Measurements from ENCODE around the gene EDIL3.
"Not testable (repeated sequence)": the region's sequence is repeated elsewhere in the genome, so short reads cannot be mapped to it uniquely, and the experiment has no call there.

EDIL3 gene

DNA sequence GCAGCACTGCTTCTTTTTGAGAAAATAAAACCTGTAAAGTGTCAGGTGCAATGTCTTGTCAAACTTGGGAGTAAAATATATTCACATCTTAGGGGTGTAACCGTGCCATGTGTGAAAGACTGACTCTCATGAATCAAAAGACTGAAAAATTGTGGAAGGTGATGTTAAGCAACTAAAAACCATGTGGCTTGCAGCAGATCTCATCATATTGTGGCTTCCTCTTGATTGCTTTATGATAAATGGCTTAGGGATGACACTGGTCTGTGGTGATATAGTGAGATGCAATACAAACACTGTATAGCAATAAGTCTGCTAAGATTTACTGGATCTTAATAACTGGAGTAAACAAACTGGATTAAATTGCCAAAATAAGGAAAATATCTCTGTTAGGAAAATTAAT is 321.6 kb downstream of the EDIL3 start:
- DNase-seq (ENCODE audit: low read depth) = no peak

DNA sequence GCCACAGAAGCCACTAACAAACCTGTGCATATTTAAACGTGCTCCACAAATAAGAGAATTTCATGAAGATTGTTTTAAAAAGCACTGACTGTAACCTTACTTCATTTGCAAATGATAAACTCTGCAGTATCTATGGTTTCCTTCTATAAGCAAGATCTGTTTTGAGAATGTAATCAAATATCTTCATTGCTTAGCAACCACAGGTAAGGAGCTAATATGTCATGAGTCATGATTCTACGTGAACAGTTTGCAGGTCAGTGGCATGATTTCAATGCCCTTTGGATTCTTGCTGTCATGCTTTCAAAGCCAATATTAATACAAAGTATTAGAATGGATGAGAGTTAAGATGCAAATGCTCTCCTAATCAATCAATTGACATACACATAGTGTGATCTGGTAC is 325.0 kb downstream of the EDIL3 start:
- DNase-seq (ENCODE audit: low read depth) = no peak

DNA sequence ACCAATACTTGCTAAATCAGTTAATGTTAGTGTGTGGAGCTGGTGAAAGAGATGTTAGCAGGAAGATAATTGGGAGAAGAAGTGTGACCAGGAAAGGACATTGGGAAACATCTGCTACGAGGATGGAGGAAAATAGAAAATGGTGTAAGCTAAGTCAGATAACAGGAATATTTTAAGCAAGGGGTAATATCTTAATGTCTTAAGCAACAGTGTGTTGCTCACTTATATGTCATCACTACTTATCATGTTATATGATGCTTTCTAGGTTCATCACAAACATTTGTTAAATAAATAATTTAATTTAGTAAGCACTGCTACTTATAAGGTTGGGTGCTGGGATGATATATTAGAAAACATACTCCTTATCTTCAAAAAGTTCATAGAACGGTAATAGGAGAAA is 326.1 kb downstream of the EDIL3 start:
- no peak for DNase-seq (ENCODE audit: low read depth)

DNA sequence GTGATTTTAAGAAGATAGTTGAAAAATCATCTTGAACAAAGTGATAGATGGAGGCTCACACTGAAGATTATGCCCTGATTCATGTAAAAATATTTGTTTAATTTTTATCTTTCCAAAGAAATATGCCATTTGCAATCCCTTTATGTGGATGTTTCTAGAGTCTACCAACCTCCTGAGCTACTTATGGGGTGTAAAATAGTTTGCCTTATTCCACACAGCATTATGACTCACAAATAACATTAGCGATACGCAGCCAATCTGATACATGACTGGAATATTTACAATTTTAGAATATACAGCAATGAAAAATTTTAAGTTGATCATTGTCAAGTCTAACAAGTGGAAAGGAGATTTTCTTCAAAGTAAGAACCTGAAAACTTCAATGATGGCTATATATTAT is 327.5 kb downstream of the EDIL3 start:
- no peak for DNase-seq (ENCODE audit: low read depth)

DNA sequence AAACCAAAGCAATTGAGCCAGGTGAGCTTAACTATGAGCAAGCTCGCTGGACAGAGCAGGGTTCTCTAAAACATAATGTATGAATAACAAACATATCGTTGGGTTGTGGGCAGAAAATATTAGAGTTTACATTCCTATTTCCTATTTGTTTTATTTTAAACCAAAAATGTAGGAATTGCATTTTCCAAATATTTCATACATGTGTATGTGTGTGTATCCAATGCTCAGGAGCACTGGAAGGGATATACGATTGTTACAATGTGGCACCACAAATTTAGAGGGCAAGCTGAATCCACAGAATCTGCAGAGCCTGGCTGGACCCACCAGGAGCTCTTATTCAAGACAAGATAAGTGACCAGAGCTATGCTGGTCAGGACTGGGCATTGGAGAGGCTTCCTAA is 338.7 kb downstream of the EDIL3 start:
- no peak for DNase-seq (ENCODE audit: low read depth)

DNA sequence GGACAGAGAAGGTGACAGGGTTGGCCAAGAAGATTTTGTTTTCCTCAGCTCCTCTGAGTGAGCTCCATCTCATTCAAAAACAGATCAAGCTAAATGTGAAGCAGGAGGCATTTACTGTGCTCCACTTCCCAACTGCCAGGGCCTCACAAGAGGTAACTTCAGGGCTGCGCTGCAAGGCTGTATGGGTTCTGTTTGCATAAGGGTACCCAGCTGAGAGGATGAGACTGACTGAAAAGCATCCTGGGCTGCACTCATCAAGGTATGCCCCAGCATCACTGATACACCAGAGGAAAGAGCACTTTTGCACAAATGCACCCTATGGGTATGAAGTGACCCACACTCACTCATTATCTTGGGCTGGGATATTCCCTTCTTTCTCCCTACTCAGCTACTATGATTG is 347.8 kb downstream of the EDIL3 start:
- DNase-seq (ENCODE audit: low read depth) = no peak

DNA sequence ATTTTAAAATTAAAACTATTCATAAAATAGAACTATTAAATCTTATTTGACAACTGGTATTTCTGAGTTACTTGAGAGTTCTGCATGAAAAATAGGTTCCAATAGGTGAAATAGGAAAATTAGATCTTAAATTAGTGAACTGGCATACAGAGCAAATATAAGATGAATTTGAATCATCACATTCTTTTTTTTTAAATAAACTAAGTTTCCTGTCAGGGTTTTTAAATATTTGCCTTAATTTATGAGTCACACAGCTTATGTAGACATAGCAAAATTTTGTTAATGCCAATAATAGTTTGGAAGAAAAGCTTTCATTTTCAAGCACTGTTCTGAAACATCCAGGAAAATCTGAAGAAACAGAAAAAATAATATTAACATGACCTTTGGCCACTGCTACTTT is 352.4 kb downstream of the EDIL3 start:
- no peak for DNase-seq (ENCODE audit: low read depth)

DNA sequence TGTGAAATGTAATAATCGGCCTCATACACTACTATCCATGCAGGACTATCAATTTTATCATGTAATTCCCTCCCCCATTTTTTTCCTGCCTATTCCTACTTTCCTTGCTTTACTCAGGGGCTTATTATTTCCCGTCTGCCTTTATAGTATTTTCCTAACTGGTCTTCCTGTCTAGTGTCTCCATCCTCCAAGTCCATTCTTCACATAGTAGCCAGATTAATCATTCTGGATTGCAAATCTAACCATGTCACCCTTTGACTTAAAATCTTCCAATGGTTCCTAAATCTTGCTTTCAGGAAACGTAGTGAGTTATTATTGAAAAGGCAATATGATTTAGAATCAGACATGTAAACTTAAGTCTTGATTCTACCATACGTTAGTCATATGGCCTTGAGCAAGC is 356.6 kb downstream of the EDIL3 start:
- DNase-seq (ENCODE audit: low read depth) = no peak

DNA sequence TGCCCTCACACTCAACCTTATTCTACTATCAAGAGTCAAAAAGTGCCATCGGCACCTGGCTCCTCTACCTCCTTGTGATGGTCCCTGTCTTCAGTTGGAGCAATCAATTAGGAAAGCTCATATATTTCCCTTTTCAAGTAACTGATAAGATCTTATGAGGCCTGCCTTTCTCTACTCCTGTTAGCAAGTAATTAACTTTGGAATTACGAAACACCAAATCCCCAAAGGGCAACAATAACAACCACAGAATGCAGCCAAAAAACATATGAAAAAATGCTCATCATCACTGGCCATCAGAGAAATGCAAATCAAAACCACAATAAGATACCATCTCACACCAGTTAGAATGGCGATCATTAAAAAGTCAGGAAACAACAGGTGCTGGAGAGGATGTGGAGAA is 366.2 kb downstream of the EDIL3 start:
- not testable (repeated sequence) for DNase-seq (ENCODE audit: low read depth)

DNA sequence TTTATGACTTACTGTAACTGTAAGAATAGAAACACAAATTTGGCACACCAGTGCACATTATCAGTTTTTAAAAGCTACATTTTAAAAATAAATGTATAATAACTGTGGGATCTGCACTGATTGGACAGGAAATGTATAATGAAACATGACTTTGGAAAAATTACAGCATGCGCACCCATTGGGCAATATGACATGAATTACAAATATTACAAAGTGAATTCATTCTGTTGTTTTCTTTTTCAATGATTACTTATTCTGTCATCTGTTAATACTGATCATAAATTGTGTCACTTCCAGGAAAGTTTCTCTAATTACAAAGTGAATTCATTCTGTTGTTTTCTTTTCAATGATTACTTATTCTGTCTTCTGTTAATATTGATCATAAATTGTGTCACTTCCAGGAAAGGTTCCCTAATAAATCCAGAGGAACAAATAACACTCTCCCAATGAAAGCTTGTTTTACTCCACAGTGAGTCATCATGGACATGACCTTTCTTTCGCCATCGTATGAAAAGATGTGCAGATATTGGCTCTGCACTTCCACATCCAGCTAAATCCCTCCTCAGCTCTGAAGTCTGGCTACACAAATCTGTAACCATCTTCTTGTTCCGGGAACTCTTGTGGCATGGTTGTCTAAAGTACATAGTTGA is 367.0 kb downstream of the EDIL3 start:
- DNase-seq (ENCODE audit: low read depth) = no peak

DNA sequence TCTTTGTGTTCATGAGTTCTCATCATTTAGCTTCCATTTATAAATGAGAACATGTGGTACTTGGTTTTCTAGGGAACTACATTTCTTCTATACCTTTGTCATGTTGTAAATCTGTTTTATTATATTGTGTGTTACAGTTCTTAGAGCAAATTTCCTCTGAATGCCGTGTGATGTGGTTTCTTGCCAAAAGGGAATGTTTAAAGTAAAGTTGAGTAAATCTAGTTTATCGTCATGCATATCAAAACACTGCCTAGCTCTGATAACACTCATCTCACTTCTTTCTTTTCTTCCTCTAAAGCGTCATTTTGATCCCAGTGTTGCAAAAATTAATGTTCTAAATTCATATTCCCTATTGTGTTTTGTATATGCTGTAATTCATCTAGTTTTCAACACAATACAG is 368.6 kb downstream of the EDIL3 start:
- DNase-seq (ENCODE audit: low read depth) = no peak

DNA sequence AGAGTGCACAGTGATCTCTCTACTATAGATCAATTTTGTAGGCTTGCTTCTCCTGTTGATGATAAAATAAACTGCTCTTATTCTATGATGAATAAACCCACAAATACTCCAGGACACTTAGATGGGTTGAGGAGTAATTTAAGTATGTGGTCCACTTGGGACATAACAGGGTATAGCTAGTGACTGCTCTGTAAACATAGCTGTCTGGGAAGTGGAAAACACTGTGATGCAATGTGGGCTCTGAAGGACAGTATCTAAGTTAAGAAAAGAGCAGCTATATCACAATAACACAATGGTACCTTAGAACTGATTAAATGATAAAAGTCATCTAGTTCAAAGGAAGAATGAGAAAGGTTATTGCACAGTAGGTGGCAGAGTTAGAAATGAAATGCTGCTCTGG is 369.7 kb downstream of the EDIL3 start:
- DNase-seq (ENCODE audit: low read depth) = no peak

DNA sequence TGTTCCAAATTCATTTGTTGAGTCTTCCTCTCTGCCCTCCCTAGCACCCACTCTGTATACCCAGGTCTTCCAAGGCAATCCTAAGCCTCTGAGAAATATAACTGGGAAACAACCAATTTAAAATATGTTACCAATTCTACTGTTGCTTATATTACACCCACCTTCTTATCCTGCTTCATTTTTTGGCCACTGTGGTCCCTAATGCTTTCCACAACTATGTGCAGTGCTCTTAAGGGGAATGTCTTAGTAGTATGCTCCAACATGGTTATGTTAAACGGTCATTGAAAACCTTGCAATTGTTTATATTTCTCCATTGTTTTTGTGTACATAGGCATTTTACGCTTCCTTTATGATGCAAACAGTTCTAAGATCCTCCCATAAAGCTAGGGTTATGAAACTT is 390.9 kb downstream of the EDIL3 start:
- DNase-seq (ENCODE audit: low read depth) = no peak

DNA sequence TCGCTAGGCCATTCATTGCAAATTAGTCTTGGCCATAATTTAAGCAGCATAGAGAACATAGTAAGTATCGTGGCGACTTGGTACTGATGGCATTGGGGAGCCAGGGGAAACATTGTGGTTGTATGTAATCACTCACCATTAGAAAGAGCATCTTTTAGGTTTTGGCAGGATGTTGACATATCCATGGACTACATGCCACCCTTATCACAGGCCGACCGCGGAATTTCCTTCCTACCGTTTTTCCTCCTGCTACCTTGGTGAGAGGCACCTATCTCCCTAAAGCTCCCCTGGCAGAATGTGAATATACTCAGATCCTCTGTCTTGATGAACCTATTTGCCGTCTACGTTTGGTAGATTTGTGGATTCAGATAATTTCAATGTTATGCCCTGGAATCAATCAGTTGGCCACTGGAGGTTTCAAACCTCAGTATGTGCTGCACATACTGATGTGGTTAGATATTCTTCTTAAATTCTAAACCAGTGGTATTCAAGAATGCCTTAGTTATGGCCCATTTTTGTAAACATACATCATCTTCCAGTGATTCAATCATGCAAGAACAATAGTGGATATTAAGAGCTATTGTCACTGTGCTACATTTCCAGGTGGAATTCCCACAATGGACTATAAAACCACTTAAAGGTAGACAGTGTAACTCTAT is 393.0 kb downstream of the EDIL3 start:
- DNase-seq (ENCODE audit: low read depth) = no peak

DNA sequence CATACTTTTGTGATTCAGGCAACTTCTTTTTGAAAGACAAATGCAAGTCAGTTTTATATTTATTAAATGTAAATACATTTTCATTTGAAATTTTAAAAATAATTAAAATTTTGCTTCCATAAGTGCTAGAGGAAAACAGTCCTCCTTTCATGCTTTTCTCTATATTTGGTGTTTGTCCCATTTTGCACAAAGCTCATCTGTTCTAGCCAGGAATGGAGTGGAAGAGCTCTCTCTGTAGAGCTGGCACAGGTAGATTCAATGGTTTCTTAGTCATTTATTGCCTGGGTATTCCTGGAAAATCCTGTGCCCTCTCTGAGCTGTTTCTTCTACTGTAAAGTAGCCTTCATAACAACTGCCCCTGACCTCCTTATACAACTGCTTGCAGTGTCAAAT is 396.4 kb downstream of the EDIL3 start:
- no peak for DNase-seq (ENCODE audit: low read depth)

DNA sequence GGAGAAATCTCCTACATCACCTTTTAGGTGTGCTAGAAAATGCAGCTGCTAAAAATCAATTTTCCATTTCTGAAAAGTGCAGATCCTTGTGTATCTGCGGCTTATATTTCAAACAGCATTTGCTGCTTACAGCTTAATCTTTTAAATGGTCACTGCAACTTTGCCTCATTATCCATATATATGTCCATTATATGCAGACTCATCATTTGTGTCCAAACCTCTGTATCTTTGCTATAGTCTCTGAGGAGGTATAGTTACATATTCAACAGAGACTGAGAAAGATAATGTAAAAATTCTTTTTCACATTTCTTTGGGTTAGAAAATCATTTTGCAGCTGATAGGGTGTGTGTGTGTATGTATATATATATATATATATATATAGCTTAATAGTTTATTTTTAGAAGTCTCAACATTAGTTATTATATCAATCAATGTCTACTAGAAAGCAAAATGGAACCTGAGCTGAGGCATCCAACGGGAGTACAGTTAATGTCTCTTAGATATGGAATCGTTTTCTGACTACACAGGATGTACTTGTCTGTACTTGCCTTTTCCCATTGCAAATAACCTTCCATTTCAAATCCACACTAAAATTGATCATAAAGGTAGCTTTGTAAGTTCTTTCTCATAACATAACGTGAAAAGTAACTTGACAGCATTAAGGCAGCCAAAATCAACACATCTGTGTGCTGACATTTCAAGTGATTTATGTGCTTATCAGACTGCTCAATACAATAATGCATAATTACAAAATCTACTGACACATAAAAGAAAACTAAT is 397.0 kb downstream of the EDIL3 start:
- DNase-seq (ENCODE audit: low read depth) = no peak

DNA sequence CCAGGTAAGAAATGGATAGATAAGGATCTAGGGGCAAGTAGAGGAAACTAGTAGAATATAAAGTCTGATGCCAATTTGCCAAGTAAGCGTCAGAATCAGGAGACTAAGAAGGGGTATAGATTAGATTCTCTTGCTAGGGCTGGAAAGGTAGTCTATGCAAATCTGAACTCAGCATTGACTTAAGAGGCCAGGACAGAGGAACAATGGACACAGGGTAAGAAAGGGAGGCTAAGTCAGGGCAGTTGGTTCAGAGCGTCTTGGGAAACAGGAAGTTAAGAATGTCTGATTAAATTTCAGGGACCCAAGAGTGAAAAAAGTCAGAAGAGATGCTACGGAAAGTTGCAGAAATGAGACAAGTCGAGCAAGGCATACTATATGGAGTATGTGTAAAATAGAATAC is 400.8 kb downstream of the EDIL3 start:
- DNase-seq (ENCODE audit: low read depth) = no peak

DNA sequence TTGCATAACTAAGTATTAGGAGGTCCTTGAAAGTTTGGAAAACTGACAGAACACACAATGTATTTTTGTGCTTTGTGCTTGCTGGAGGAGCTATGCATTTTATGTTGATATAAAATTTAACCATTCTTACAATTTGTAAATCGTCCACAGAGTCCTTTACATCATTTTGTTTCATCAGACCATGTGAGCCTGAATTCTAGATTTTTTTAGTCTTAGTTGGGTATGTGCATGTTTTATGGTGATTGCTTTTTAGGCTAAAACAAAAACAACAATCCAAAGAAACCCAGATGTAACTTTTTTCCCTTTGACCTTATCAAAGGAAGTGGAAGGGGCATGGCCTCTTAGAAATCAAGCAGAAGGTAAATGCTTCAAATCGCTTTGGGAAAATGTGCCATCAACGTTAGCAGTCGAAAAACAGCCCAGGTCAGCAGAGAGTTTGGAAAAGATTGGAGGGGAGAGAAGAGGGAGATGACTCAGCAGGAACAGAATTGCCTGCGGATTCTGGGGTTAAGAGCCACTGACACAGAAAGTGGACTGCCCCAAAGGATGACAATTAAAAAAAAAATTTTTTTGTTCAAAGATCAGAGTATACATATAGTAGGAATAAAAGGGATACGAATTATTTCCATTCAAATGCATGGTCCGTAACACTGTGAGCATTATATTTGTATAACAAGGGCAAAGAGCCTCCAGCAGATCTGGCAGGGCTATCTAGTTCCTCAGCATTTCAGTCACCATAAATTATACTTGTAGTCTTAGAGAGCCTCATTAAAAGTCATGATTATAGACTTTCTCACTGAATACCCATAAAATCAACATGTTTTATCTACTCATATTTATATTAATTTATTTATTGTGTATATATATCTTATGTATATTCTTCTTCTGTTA is 410.5 kb downstream of the EDIL3 start:
- DNase-seq (ENCODE audit: low read depth) = no peak

DNA sequence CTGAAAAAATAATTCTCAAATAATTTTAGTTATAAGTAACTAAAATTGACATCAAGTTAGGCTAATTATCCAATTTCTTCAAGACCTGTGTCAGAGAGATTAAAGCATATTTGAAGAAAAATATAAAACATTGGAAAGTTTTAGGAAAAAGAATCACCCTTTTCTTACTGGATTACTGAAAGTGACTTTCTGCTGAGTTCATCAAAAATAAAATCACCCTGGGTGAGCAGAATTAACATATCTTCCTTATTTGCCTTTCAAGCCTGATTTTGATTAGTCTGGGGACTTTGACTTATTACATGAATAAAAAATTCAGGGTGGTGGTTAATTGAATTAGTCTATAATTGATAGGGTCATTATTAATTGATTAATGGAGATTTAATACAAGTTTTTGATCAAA is 411.8 kb downstream of the EDIL3 start:
- DNase-seq (ENCODE audit: low read depth) = no peak

DNA sequence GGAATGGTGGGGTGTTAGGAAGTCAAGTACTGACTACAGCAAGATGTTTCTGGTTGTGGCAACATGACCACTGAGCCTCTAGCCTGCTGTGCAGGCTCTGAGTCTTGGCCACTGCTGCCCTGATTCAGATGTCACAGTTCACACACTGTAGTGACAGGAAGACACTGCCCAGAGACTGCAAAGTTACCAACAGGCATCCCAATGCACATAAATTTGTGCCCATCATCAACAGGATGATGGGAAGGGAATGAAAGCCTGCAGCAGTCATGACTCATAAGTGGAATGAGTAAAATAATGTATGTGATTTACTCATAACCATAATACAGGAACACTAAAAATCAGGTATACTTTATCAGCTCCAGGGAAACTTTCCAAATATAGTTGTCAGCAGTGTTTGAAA is 412.4 kb downstream of the EDIL3 start:
- no peak for DNase-seq (ENCODE audit: low read depth)

DNA sequence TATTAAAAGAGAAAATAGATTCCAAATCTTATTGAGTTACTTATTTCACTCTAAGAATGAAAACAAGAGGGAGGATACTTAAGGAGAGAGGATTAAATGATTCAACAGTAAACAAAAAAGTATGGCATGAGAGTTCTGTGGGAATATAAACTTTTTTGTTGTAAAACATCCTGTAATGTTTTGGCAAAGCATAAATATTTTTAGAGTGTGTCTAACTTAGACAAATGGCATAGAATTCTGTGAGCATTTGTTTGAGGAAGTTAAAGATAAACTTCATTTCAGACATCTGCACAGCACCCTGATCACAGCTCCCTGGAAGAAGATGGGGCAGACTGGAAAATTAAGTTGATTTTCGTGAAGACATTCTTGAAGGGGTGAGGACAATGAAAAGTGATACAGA is 417.3 kb downstream of the EDIL3 start:
- no peak for DNase-seq (ENCODE audit: low read depth)

DNA sequence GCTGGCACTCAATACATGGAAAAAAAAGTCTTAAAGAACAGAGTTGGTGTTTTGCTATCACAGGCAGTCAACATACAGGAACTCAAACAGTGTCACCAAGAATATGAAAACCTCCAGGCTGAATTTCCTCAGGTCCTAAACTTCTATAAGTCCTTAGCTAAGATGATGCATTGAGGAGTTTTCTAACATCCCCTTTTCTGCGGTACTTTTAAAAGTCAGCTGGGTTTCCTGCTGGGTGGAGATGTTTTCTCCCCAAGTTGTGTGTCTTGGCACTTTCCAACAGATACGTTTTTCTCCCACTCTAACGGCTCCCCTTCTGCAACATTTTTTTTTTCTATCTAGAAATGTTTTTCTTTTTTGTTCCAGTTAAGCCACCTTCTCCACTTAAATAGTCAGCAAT is 419.2 kb downstream of the EDIL3 start:
- no peak for DNase-seq (ENCODE audit: low read depth)

DNA sequence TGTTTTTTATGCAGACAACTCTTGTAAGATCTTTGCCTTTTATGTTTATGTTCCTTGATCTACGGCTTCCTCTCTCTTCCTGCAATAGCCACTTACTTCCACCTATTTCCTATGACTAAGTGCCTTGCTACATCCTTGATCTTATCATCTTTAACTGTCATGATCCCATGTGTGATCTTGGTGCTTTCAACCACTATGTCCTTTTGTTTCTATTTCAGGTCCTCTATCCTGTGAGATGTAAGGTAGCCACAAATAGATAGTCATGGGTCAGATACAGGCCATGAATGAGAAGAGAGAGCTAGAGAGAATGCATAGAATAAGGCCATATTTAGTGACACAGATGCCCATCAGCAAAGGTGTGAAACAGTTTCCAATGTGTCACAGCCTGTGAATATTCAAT is 420.4 kb downstream of the EDIL3 start:
- no peak for DNase-seq (ENCODE audit: low read depth)
